BJ (cell line): ENCODE results near the gene ZBED5. TPM values are rescaled to one million over a fixed set of nuclear protein-coding genes. Genes with fewer than 3 reads are reported as not detected.

Experiments
- CTCF ChIA-PET: fragments of 350-600 bp; formaldehyde crosslinking; extraction: SDS; loops from one replicate; lab custom pipeline; 2021; ENCODE audit warnings: antibody characterized with exemption, inconsistent platforms; lab: Yijun Ruan, JAX
- POLR2A ChIA-PET: fragments of 300-600 bp; sonication (Branson Sonifier 250); formaldehyde crosslinking; extraction: SDS; loops from one replicate; lab custom pipeline; 2021; ENCODE audit warnings: antibody characterized with exemption; lab: Charles Lee
- DNase-seq: peaks from one replicate; pipeline ENCODE4 v3.0.0-alpha.2; 2011; ENCODE audit warnings: low read depth
- H3K27me3 ChIP-seq: 2 replicates; pipeline ENCODE4 v1.6.0; 2011; ENCODE audit warnings: low read length; ENCODE audit not compliant: control insufficient read depth, insufficient read depth
- H3K36me3 ChIP-seq: 2 replicates; pipeline ENCODE4 v1.5.1; 2011; ENCODE audit warnings: low read length; ENCODE audit not compliant: control insufficient read depth, insufficient read depth
- H3K4me3 ChIP-seq: 2 replicates; pipeline ENCODE4 v1.5.1; 2011; ENCODE audit warnings: low read depth, mild to moderate bottlenecking, control low read depth, low read length
- polyA plus RNA-seq: library from polyadenylated mRNA; depleted of rRNA; stranded (reverse); fragments of >200 nt; gene quantifications from 2 replicates; pipeline ENCODE4 v1.2.3, GENCODE V29; 2011
- TF ChIP-seq, protein P1 (sequence below): IDR thresholded peaks from 2 replicates; pipeline ENCODE4 v1.5.1; 2011; ENCODE audit warnings: low read depth, mild to moderate bottlenecking, control low read depth, inconsistent platforms, low read length, moderate library complexity; ENCODE audit not compliant: insufficient read depth

The ZBED5 gene
- polyA plus RNA-seq, 1 experiment, result 43.0 TPM

DNA sequence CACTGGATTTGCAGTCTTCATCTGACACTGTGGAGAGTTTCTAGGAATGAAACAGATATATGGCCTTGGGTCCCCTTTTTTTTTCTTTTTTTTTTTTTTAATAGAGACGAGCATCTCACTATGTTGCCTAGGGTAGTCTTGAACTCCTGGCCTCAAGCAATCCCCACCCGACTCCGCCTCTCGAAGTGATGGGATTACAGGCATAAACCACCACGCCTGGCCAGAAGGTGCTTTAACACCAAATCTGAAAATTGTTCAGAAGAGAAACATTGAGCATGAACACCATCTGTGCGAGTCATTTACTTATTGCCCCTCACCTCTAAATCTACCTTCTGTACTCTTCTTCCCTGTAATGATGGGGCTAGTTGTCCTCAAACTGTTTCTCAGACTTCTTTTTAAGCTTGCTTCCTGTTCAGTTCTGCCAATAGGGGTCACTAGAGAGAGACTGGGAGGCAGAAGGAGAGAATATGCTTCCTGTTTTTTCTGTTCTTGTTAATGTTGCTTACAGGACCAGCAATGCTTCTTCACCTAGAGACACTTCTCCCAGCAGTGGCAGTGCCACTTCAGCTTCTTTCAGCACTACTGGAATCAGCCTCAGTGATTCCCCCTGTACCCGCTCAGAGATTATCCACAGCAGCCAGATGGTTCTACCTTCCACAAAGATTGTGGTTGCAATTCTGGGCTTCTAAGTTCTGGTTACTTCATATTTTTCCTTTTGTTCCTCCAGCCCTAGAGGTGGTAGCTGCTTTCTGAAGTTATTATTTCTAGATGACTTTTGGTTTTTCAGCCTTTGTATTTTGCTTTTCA lies 20.8 kb upstream of the ZBED5 start:
- no peak for DNase-seq
- H3K36me3 ChIP-seq, result no peaks in the 10 kb centered on the region
- H3K27me3 ChIP-seq, result no peaks in the 10 kb centered on the region
- TF ChIP-seq, protein P1, sequence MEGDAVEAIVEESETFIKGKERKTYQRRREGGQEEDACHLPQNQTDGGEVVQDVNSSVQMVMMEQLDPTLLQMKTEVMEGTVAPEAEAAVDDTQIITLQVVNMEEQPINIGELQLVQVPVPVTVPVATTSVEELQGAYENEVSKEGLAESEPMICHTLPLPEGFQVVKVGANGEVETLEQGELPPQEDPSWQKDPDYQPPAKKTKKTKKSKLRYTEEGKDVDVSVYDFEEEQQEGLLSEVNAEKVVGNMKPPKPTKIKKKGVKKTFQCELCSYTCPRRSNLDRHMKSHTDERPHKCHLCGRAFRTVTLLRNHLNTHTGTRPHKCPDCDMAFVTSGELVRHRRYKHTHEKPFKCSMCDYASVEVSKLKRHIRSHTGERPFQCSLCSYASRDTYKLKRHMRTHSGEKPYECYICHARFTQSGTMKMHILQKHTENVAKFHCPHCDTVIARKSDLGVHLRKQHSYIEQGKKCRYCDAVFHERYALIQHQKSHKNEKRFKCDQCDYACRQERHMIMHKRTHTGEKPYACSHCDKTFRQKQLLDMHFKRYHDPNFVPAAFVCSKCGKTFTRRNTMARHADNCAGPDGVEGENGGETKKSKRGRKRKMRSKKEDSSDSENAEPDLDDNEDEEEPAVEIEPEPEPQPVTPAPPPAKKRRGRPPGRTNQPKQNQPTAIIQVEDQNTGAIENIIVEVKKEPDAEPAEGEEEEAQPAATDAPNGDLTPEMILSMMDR, result peak; percentile 77
- CTCF ChIA-PET, result interaction anchor here (0.5 to 6.7 kb wide), 23 partner anchors 8 to 1054 kb away, joined by 3 to 32 read pairs (median 4); no protein-coding TSS in a partner anchor
- H3K4me3 ChIP-seq, result no peak overlapping the region
- POLR2A ChIA-PET, result interaction anchor here (1.0 kb wide), 1 partner anchor 22 kb away, joined by 3 read pairs; no protein-coding TSS in a partner anchor

DNA sequence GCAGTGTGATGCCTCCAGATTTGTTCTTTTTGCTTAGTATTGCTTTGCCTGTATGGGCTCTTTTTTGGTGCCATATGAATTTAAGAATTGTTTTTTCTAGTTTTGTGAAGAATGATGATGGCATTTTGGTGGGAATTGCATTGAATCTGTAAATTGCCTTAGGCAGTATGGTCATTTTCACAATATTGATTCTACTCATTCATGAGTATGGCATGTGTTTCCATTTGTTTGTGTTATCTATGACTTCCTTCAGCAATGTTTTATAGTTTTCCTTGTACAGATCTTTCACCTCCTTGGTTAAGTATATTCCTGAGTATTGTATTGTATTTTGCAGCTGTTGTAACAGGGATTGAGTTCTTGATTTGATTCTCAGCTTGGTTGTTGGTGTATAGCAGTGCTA lies 18.3 kb upstream of the ZBED5 start:
- TF ChIP-seq, protein P1, result no peak
- CTCF ChIA-PET, result interaction anchor here (6.7 kb wide), 1 partner anchor 18 kb away, joined by 32 read pairs; no protein-coding TSS in a partner anchor
- no peak for DNase-seq
- H3K27me3 ChIP-seq, result no peaks in the 10 kb centered on the region
- no peaks in the 10 kb centered on the region for H3K36me3 ChIP-seq
- POLR2A ChIA-PET, result no interaction called here
- H3K4me3 ChIP-seq, result no peak overlapping the region

DNA sequence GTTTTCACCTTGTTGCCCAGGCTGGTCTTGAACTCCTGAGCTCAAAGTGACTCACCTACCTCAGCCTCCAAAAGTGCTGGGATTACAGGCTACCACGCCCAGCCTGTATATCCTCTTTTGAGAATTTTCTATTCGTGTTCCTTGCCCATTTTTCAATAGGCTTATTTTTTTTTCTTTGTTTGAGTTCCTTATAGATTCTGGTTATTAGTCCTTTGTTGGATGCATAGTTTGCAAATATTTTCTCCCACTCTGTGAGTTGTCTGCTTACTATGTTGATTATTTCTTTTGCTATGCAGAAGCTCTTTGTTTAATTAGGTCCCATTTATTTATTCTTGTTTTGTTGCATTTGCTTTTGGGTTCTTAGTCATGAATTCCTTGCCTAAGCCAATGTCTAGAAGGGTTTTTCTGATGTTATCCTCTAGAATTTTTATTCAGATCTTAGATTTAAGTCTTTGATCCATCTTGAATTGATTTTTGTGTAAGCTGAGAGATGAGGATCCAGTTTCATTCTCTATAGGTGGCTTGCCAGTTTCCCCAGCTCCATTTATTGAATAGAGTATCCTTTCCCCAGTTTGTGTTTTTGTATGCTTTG lies 17.7 kb upstream of the ZBED5 start:
- TF ChIP-seq, protein P1, result no peak
- ChIA-PET CTCF (interaction anchor here (6.7 kb wide), 1 partner anchor 19 kb away, joined by 32 read pairs; no protein-coding TSS in a partner anchor), POLR2A (no interaction called here)
- Histone ChIP-seq H3K36me3 (no peaks in the 10 kb centered on the region), H3K27me3 (no peaks in the 10 kb centered on the region), H3K4me3 (no peak overlapping the region)
- no peak for DNase-seq

DNA sequence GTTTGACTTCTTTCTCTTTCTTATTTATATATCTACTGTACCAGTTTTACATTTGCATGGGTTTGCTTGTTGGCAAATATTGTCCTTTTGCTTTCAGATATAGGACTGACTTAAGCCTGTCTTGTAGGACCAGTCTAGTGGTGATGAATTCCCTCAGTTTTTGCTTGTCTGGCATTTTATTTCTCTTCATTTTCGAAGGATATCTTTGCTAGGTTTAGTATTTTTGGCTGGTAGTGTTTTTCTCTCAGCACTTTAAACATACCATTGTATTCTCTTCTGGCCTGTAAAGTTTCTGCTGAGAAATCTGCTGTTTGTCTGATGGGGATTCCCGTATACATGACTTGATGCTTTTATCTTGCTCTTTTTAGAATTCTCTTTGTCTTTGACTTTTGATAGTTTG lies 14.2 kb upstream of the ZBED5 start:
- ChIA-PET POLR2A (no interaction called here), CTCF (no interaction called here)

More for the DNA sequence above, 14.2 kb upstream of the ZBED5 start:
- TF ChIP-seq, protein P1, result no peak
- no peaks in the 10 kb centered on the region for H3K27me3 ChIP-seq
- no peaks in the 10 kb centered on the region for H3K36me3 ChIP-seq
- H3K4me3 ChIP-seq, result no peak overlapping the region
- DNase-seq, result no peak
